GM06990 (cell line): Measurements from ENCODE around the gene CIAO2A.
"Not testable (repeated sequence)": the region's sequence is repeated elsewhere in the genome, so short reads cannot be mapped to it uniquely, and the experiment has no call there.

ENCODE experiments used
- DNase-seq: peaks from one replicate; pipeline ENCODE4 v3.0.0-alpha.2; 2011; ENCODE audit not compliant: insufficient read length; ENCODE audit errors: extremely low read depth
- H3K27me3 ChIP-seq: replicated peaks from 2 replicates; pipeline ENCODE4 v1.6.0; 2011; ENCODE audit warnings: low read length; ENCODE audit not compliant: control insufficient read depth, insufficient read depth
- H3K36me3 ChIP-seq: 2 replicates; pipeline ENCODE4 v1.5.1; 2011; ENCODE audit warnings: low read length; ENCODE audit not compliant: control insufficient read depth, insufficient read depth
- H3K4me3 ChIP-seq: replicated peaks from 2 replicates; pipeline ENCODE4 v1.5.1; 2011; ENCODE audit warnings: low read depth, mild to moderate bottlenecking, control low read depth, low read length
- TF ChIP-seq, protein P1 (sequence below): IDR thresholded peaks from 2 replicates; pipeline ENCODE4 v1.5.1; 2011; ENCODE audit warnings: low read length, control low read depth, mild to moderate bottlenecking, inconsistent platforms; ENCODE audit not compliant: insufficient read depth, poor library complexity, severe bottlenecking

CIAO2A gene

DNA sequence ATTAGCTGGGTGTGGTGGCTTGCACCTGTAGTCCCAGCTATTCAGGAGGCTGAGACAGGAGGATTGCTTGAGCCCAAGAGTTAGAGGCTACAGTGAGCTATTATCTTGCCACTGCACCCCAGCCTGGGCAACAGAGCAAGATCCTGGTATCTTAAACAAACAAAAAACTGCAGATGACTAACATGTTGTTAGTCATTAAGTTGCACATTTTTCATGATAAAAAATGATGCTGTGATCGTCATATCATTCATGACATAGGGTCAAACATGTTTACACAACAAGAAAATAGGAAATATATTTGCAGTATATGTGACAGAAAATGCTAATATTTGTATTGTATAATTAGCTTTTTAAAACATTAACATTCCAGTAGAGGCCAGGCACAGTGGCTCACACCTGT, 27.2 kb downstream of the CIAO2A start:
- Histone ChIP-seq H3K27me3 (no peaks in the 10 kb centered on the region), H3K36me3 (peaks cover 5% of the 10 kb centered on the region), H3K4me3 (no peak overlapping the region)
- no peak for DNase-seq
- TF ChIP-seq, protein P1, sequence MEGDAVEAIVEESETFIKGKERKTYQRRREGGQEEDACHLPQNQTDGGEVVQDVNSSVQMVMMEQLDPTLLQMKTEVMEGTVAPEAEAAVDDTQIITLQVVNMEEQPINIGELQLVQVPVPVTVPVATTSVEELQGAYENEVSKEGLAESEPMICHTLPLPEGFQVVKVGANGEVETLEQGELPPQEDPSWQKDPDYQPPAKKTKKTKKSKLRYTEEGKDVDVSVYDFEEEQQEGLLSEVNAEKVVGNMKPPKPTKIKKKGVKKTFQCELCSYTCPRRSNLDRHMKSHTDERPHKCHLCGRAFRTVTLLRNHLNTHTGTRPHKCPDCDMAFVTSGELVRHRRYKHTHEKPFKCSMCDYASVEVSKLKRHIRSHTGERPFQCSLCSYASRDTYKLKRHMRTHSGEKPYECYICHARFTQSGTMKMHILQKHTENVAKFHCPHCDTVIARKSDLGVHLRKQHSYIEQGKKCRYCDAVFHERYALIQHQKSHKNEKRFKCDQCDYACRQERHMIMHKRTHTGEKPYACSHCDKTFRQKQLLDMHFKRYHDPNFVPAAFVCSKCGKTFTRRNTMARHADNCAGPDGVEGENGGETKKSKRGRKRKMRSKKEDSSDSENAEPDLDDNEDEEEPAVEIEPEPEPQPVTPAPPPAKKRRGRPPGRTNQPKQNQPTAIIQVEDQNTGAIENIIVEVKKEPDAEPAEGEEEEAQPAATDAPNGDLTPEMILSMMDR, result no peak

DNA sequence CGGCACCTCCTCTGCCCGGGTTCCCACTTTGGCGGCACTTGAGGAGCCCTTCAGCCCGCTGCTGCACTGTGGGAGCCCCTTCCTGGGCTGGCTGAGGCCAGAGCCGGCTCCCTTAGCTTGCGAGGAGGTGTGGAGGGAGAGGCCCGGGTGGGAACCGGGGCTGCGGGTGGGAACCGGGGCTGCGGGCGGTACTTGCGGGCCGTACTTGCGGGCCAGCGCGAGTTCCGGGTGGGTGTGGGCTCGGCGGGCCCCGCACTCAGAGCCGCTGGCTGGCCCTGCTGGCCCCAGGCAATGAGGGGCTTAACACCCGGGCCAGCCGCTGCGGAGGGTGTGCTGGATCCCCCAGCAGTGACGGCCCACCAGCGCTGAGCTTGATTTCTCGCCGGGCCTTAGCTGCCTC, 32.9 kb downstream of the CIAO2A start:
- DNase-seq, result no peak
- Histone ChIP-seq H3K27me3 (no peaks in the 10 kb centered on the region), H3K36me3 (no peaks in the 10 kb centered on the region), H3K4me3 (no peak overlapping the region)
- TF ChIP-seq, protein P1, result no peak

DNA sequence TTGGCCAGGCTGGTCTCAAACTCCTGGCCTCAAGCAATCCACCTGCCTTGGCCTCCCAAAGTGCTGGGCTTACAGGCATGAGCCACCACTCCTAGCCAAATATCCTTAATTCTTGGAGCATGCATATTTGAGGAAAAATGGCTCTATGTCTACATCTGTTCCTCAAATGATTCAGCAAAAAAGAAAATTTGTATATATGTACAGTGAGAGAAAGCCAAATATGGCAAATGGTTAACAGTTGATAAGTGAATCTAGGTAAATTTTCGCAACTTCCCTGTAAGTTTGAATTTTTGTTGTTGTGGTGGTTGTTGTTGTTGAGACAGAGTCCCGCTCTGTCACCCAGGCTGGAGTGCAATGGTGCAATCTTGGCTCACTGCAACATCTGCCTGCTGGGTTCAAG, 34.5 kb downstream of the CIAO2A start:
- not testable (repeated sequence) for DNase-seq, H3K27me3 ChIP-seq, H3K36me3 ChIP-seq, H3K4me3 ChIP-seq

DNA sequence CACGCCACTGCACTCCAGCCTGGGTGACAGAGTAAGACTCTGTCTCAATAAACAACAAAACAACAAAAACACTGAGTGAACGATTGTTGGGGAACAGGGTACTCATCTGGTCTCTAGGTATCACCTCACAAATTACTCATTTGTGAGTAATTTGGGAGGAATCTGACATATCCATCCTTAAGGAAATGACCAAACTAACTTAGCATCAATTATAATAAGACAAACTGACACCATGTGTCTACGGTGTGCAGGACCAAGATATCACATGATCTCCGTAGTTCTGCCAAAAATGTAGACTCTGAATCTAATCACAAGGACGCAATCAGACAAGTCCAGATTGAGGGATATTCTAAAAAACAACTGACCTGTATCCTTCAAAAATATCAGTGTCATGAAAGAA, 35.4 kb downstream of the CIAO2A start:
- no peak for DNase-seq
- H3K27me3 ChIP-seq, result no peaks in the 10 kb centered on the region
- no peak overlapping the region for H3K4me3 ChIP-seq
- H3K36me3 ChIP-seq, result no peaks in the 10 kb centered on the region
- TF ChIP-seq, protein P1, result no peak

DNA sequence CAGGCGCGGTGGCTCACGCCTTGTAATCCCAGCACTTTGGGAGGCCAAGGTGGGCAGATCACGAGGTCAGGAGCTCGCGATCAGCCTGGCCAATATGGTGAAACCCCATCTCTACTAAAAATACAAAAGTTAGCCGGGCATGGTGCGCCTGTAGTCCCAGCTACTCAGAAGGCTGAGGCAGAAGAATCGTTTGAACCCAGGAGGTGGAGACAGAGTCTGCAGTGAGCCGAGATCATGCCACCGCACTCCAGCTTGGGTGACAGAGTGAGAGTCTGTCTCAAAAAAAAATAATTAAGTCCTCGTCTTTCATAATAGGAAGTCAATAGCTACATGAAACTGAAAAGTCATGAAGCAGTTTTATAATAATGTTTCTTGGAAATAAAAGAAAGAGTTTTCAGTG, 40.0 kb downstream of the CIAO2A start:
- not testable (repeated sequence) for H3K4me3 ChIP-seq, H3K36me3 ChIP-seq, DNase-seq, H3K27me3 ChIP-seq

DNA sequence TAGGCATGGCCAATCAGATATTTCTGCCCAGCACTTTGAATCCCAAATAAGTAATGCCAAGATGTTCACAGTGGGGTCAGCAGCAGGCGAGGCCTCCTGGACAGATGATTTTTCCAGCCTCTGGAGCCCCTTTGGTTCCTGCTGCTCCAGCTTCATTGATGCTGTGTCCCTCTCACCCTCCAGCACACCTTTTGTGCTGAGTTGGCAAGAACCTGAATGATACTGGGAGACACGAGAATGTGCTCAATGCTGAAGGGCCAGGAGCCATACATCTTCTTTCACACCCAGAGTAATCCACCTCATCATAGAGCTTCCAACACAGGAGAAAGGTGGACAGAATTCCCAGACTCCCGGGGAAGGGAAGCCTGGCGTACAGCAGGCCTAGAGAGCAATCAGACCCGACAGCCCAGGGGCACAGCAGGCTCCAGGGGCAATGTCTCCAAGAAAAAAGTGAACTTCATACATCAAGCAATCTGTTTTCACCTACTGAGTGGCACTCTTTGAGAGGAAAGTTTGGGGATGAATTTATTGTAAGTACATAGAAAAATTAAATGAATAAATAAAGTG, 40.6 kb downstream of the CIAO2A start:
- H3K27me3 ChIP-seq, result no peaks in the 10 kb centered on the region
- no peak overlapping the region for H3K4me3 ChIP-seq
- TF ChIP-seq, protein P1, result no peak
- no peaks in the 10 kb centered on the region for H3K36me3 ChIP-seq
- no peak for DNase-seq
